ENCODE results near the gene USP15. TPM values are rescaled to one million over a fixed set of nuclear protein-coding genes. Genes with fewer than 3 reads are reported as not detected.

Gene USP15
- total RNA-seq, 1 experiment from 2014 or later, result 42.9 TPM

GRCh38 chr12:62290846-62291245 lies 30.6 kb downstream of the USP15 start:
- peaks cover 11% of the 10 kb centered on the region for H3K36me3 Mint-ChIP-seq (ENCODE audit: insufficient read depth, unreplicated experiment)
- Histone ChIP-seq H3K4me1 (no peaks in the 10 kb centered on the region), H3K4me3 (ENCODE audit: low read depth, low read length) (no peak overlapping the region), H3K9me3 (0 out of 2 replicates have a peak, but pooled peaks cover 2% of the 10 kb centered on the region), H3K27me3 (replicated peaks; ENCODE audit: control insufficient read depth, insufficient read depth, low read length) (no peaks in the 10 kb centered on the region), H3K36me3 (ENCODE audit: control insufficient read depth, insufficient read depth, low read length) (no peaks in the 10 kb centered on the region; the same call in 1 of the 2 replicates)
- no TSS peak for BruUV-seq (replicated peaks)
- H3K27me3 Mint-ChIP-seq (ENCODE audit: insufficient read depth, unreplicated experiment), result no peaks in the 10 kb centered on the region
- no peak overlapping the region for H3K27ac Mint-ChIP-seq (ENCODE audit: unreplicated experiment)
- no peaks in the 10 kb centered on the region for H3K4me1 Mint-ChIP-seq (ENCODE audit: low read depth, unreplicated experiment)
- ChIA-PET CTCF (no interaction called here), POLR2A (no interaction called here)
- no peak for TF ChIP-seq CTCF (IDR thresholded peaks at IDR 0.05; ENCODE audit: insufficient read depth in 1 of 2, low read depth in 1 of 2, low read length in 1 of 2, severe bottlenecking in 1 of 2, unreplicated experiment in 1 of 2)
- H3K9me3 Mint-ChIP-seq (ENCODE audit: unreplicated experiment), result no peaks in the 10 kb centered on the region
- intact Hi-C loops (cut with micrococcal nuclease; ENCODE audit: unreplicated experiment), result no loop called here
- H3K4me3 Mint-ChIP-seq (ENCODE audit: unreplicated experiment), result no peak overlapping the region
- no peak for DNase-seq

GRCh38 chr12:62291864-62292760 lies 31.9 kb downstream of the USP15 start:
- TF ChIP-seq CTCF (IDR thresholded peaks at IDR 0.05; ENCODE audit: insufficient read depth in 1 of 2, low read depth in 1 of 2, low read length in 1 of 2, severe bottlenecking in 1 of 2, unreplicated experiment in 1 of 2), result no peak
- Mint-ChIP-seq H3K27ac (ENCODE audit: unreplicated experiment) (no peak overlapping the region), H3K36me3 (ENCODE audit: insufficient read depth, unreplicated experiment) (peaks cover 20% of the 10 kb centered on the region), H3K27me3 (ENCODE audit: insufficient read depth, unreplicated experiment) (no peaks in the 10 kb centered on the region), H3K9me3 (ENCODE audit: unreplicated experiment) (no peaks in the 10 kb centered on the region), H3K4me3 (ENCODE audit: unreplicated experiment) (no peak overlapping the region), H3K4me1 (ENCODE audit: low read depth, unreplicated experiment) (no peaks in the 10 kb centered on the region)
- Histone ChIP-seq H3K9me3 (0 out of 2 replicates have a peak, but pooled peaks cover 2% of the 10 kb centered on the region), H3K27me3 (replicated peaks; ENCODE audit: control insufficient read depth, insufficient read depth, low read length) (no peaks in the 10 kb centered on the region), H3K36me3 (ENCODE audit: control insufficient read depth, insufficient read depth, low read length) (no peaks in the 10 kb centered on the region; the same call in 1 of the 2 replicates), H3K4me3 (ENCODE audit: low read depth, low read length) (no peak overlapping the region), H3K4me1 (no peaks in the 10 kb centered on the region)
- no TSS peak for BruUV-seq (replicated peaks)
- intact Hi-C loops (cut with micrococcal nuclease; ENCODE audit: unreplicated experiment), result no loop called here
- no peak for DNase-seq
- ChIA-PET POLR2A (no interaction called here), CTCF (no interaction called here)

- BruUV-seq (replicated peaks), result no TSS peak
- CTCF ChIA-PET, result no interaction called here
- H3K4me1 ChIP-seq, result no peaks in the 10 kb centered on the region
- no peak for TF ChIP-seq CTCF (IDR thresholded peaks at IDR 0.05; ENCODE audit: insufficient read depth in 1 of 2, low read depth in 1 of 2, low read length in 1 of 2, severe bottlenecking in 1 of 2, unreplicated experiment in 1 of 2)
- H3K4me3 Mint-ChIP-seq (ENCODE audit: unreplicated experiment), result no peak overlapping the region
- no peaks in the 10 kb centered on the region for H3K27me3 ChIP-seq (replicated peaks; ENCODE audit: control insufficient read depth, insufficient read depth, low read length)
- H3K36me3 ChIP-seq (ENCODE audit: control insufficient read depth, insufficient read depth, low read length), result no peaks in the 10 kb centered on the region; the same call in 1 of the 2 replicates
- POLR2A ChIA-PET, result no interaction called here
- intact Hi-C loops (cut with micrococcal nuclease; ENCODE audit: unreplicated experiment), result no loop called here
- no peak overlapping the region for H3K4me3 ChIP-seq (ENCODE audit: low read depth, low read length)
- H3K9me3 Mint-ChIP-seq (ENCODE audit: unreplicated experiment), result no peaks in the 10 kb centered on the region
- no peaks in the 10 kb centered on the region for H3K27me3 Mint-ChIP-seq (ENCODE audit: insufficient read depth, unreplicated experiment)
- no peak overlapping the region for H3K27ac Mint-ChIP-seq (ENCODE audit: unreplicated experiment)
- H3K36me3 Mint-ChIP-seq (ENCODE audit: insufficient read depth, unreplicated experiment), result peaks cover 24% of the 10 kb centered on the region
- DNase-seq, result no peak
- H3K4me1 Mint-ChIP-seq (ENCODE audit: low read depth, unreplicated experiment), result no peaks in the 10 kb centered on the region
- 0 out of 2 replicates have a peak, but pooled peaks cover 2% of the 10 kb centered on the region for H3K9me3 ChIP-seq
These were observed 32.6 kb downstream of the USP15 start for GRCh38 chr12:62292761-62293344.

Data from Caco-2 (cell line).